IPS DF 6.9 (cell line): ENCODE results near the gene GNAI2.

Source experiments
- DNase-seq: peaks from one replicate; pipeline ENCODE4 v3.0.0-alpha.2; 2013; ENCODE audit warnings: low read depth, low spot score
- H3K27ac ChIP-seq: one replicate; pipeline ENCODE4 v1.5.1; 2013; ENCODE audit warnings: low read length, control low read depth
- H3K27me3 ChIP-seq: 2 replicates; pipeline ENCODE4 v1.6.1; 2013; ENCODE audit warnings: mild to moderate bottlenecking, low read length; ENCODE audit not compliant: control insufficient read depth, insufficient read depth
- H3K36me3 ChIP-seq: 2 replicates; pipeline ENCODE4 v1.6.1; 2013; ENCODE audit warnings: low read length; ENCODE audit not compliant: control insufficient read depth, insufficient read depth
- H3K4me1 ChIP-seq: 2 replicates; pipeline ENCODE4 v1.6.1; 2013; ENCODE audit warnings: low read length; ENCODE audit not compliant: control insufficient read depth, insufficient read depth
- H3K4me3 ChIP-seq: 2 replicates; pipeline ENCODE4 v1.5.1; 2013; ENCODE audit warnings: mild to moderate bottlenecking, low read length
- H3K9me3 ChIP-seq: 2 replicates; pipeline ENCODE4 v1.6.1; 2013; ENCODE audit warnings: low read length, inconsistent platforms; ENCODE audit not compliant: control insufficient read depth, insufficient read depth
- WGBS: extraction: QIAGEN DNeasy Blood & Tissue Kit; methylation state at CpG from one replicate; pipeline ENCODE4 v1.1.7; 2013; ENCODE audit warnings: mixed read lengths, missing lambda C conversion rate; ENCODE audit not compliant: insufficient read length, insufficient coverage; 5-methylcytosine and 5-hydroxymethylcytosine counted together

Gene GNAI2

GRCh38 chr3:50245251-50245745, 9.3 kb downstream of the GNAI2 start:
- no peak for DNase-seq
- H3K4me3 ChIP-seq, result no peak overlapping the region

GRCh38 chr3:50245831-50246516, 10.0 kb downstream of the GNAI2 start:
- Histone ChIP-seq H3K36me3 (peaks cover 5% of the 10 kb centered on the region; the same call in 1 of the 2 replicates), H3K9me3 (no peaks in the 10 kb centered on the region), H3K27me3 (no peaks in the 10 kb centered on the region), H3K4me3 (no peak overlapping the region), H3K27ac (no peak overlapping the region), H3K4me1 (peaks cover 22% of the 10 kb centered on the region)
- no CpG with 5 or more reads among the region's 25 CpGs for WGBS
- no peak for DNase-seq

More at GRCh38 chr3:50245251-50245745, 9.3 kb downstream of the GNAI2 start:
- no CpG with 5 or more reads among the region's 16 CpGs for WGBS
- peaks cover 23% of the 10 kb centered on the region for H3K4me1 ChIP-seq
- H3K36me3 ChIP-seq, result peaks cover 5% of the 10 kb centered on the region; the same call in 1 of the 2 replicates
- H3K27ac ChIP-seq, result no peak overlapping the region
- H3K9me3 ChIP-seq, result no peaks in the 10 kb centered on the region
- H3K27me3 ChIP-seq, result no peaks in the 10 kb centered on the region

GRCh38 chr3:50246517-50246954, 10.5 kb downstream of the GNAI2 start:
- Histone ChIP-seq H3K4me3 (no peak overlapping the region), H3K27ac (no peak overlapping the region), H3K36me3 (peaks cover 8% of the 10 kb centered on the region; the same call in 1 of the 2 replicates), H3K4me1 (peaks cover 20% of the 10 kb centered on the region), H3K27me3 (no peaks in the 10 kb centered on the region), H3K9me3 (no peaks in the 10 kb centered on the region)
- no peak for DNase-seq
- no CpG with 5 or more reads among the region's 10 CpGs for WGBS

- WGBS, result no CpG with 5 or more reads among the region's 3 CpGs
- Histone ChIP-seq H3K27ac (no peak overlapping the region), H3K4me1 (peaks cover 7% of the 10 kb centered on the region), H3K36me3 (peaks cover 17% of the 10 kb centered on the region), H3K27me3 (no peaks in the 10 kb centered on the region), H3K9me3 (no peaks in the 10 kb centered on the region), H3K4me3 (no peak overlapping the region)
- DNase-seq, result no peak
These were observed 12.4 kb downstream of the GNAI2 start for GRCh38 chr3:50248387-50248786.

- Histone ChIP-seq H3K4me3 (no peak overlapping the region), H3K4me1 (peaks cover 7% of the 10 kb centered on the region), H3K27ac (no peak overlapping the region), H3K36me3 (peaks cover 17% of the 10 kb centered on the region), H3K27me3 (no peaks in the 10 kb centered on the region), H3K9me3 (no peaks in the 10 kb centered on the region)
- no CpG with 5 or more reads among the region's 5 CpGs for WGBS
- no peak for DNase-seq
These were observed 13.5 kb downstream of the GNAI2 start for GRCh38 chr3:50249457-50249856.

GRCh38 chr3:50250514-50250913, 14.5 kb downstream of the GNAI2 start:
- peaks cover 17% of the 10 kb centered on the region for H3K36me3 ChIP-seq

GRCh38 chr3:50251220-50251619, 15.2 kb downstream of the GNAI2 start:
- Histone ChIP-seq H3K27me3 (no peaks in the 10 kb centered on the region), H3K4me3 (no peak overlapping the region), H3K36me3 (peaks cover 19% of the 10 kb centered on the region), H3K9me3 (no peaks in the 10 kb centered on the region), H3K27ac (no peak overlapping the region), H3K4me1 (peaks cover 4% of the 10 kb centered on the region)
- DNase-seq, result no peak
- no CpG with 5 or more reads among the region's 8 CpGs for WGBS

More at GRCh38 chr3:50250514-50250913, 14.5 kb downstream of the GNAI2 start:
- no CpG with 5 or more reads among the region's 4 CpGs for WGBS
- H3K9me3 ChIP-seq, result no peaks in the 10 kb centered on the region
- no peaks in the 10 kb centered on the region for H3K27me3 ChIP-seq
- H3K27ac ChIP-seq, result no peak overlapping the region
- no peak overlapping the region for H3K4me3 ChIP-seq
- peaks cover 5% of the 10 kb centered on the region for H3K4me1 ChIP-seq
- DNase-seq, result no peak

GRCh38 chr3:50254577-50255250, 18.7 kb downstream of the GNAI2 start:
- WGBS, result no CpG with 5 or more reads among the region's 8 CpGs
- Histone ChIP-seq H3K27me3 (no peaks in the 10 kb centered on the region), H3K27ac (no peak overlapping the region), H3K9me3 (no peaks in the 10 kb centered on the region), H3K4me3 (no peak overlapping the region), H3K36me3 (peaks cover 33% of the 10 kb centered on the region), H3K4me1 (peaks cover 4% of the 10 kb centered on the region; the same call in 1 of the 2 replicates)
- DNase-seq, result no peak

GRCh38 chr3:50255251-50255615, 19.2 kb downstream of the GNAI2 start:
- no peak overlapping the region for H3K27ac ChIP-seq
- H3K4me3 ChIP-seq, result no peak overlapping the region
- H3K9me3 ChIP-seq, result no peaks in the 10 kb centered on the region
- no peaks in the 10 kb centered on the region for H3K27me3 ChIP-seq
- WGBS, result no CpG with 5 or more reads among the region's 9 CpGs
- DNase-seq, result no peak
- H3K36me3 ChIP-seq, result peaks cover 32% of the 10 kb centered on the region
- H3K4me1 ChIP-seq, result peaks cover 4% of the 10 kb centered on the region; the same call in 1 of the 2 replicates

- H3K36me3 ChIP-seq, result peaks cover 23% of the 10 kb centered on the region
- no CpG with 5 or more reads among the region's 20 CpGs for whole genome bisulfite sequencing
- peaks cover 6% of the 10 kb centered on the region for H3K4me1 ChIP-seq
- H3K27ac ChIP-seq, result no peak overlapping the region
- H3K27me3 ChIP-seq, result no peaks in the 10 kb centered on the region
- DNase-seq, result no peak
- H3K9me3 ChIP-seq, result no peaks in the 10 kb centered on the region
- H3K4me3 ChIP-seq, result no peak overlapping the region
These were observed 21.2 kb downstream of the GNAI2 start for GRCh38 chr3:50256978-50257890.
